Epithelial cell of esophagus (primary cell): ENCODE results near the gene CCDC78.
A peak's percentile ranks its signal among the peaks of the same experiment; 100 is the strongest.

Source experiments
- DNase-seq: peaks from one replicate; pipeline ENCODE4 v3.0.0; 2010; ENCODE audit warnings: low read depth
- H3K4me3 ChIP-seq: 2 replicates; pipeline ENCODE4 v1.5.1; 2011; ENCODE audit warnings: mild to moderate bottlenecking, low read length, control low read depth
- TF ChIP-seq, protein P1 (sequence below): IDR thresholded peaks from 2 replicates; pipeline ENCODE4 v1.5.1; 2011; ENCODE audit warnings: low read depth, mild to moderate bottlenecking, low read length, control low read depth, inconsistent platforms; ENCODE audit not compliant: insufficient read depth; ENCODE audit errors: missing control alignments

CCDC78 gene

DNA sequence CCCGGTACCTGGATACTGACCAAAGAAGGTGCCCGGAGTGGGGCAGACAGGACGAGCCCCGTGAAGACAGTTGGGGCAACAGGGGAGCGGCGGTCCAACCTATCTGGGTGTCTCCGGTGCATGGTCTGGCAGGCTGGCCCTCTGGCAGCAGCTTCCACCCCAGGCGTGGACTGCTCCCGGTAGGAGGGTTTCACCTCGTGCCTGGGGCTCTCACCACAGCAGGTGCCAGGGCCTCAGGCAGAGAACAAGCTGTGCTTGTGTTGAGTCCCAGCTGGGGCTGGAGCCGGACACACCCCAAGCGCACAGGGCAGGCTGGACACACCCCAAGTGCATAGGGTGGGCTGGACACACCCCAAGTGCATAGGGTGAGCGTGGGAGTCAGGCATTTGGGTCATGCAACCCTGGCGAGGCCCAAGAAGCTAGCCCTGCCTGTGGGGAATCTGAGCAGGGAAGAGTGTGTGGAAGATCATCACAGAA lies 19.1 kb downstream of the CCDC78 start:
- TF ChIP-seq, protein P1, sequence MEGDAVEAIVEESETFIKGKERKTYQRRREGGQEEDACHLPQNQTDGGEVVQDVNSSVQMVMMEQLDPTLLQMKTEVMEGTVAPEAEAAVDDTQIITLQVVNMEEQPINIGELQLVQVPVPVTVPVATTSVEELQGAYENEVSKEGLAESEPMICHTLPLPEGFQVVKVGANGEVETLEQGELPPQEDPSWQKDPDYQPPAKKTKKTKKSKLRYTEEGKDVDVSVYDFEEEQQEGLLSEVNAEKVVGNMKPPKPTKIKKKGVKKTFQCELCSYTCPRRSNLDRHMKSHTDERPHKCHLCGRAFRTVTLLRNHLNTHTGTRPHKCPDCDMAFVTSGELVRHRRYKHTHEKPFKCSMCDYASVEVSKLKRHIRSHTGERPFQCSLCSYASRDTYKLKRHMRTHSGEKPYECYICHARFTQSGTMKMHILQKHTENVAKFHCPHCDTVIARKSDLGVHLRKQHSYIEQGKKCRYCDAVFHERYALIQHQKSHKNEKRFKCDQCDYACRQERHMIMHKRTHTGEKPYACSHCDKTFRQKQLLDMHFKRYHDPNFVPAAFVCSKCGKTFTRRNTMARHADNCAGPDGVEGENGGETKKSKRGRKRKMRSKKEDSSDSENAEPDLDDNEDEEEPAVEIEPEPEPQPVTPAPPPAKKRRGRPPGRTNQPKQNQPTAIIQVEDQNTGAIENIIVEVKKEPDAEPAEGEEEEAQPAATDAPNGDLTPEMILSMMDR, result no peak
- no peak for DNase-seq
- no peak overlapping the region for H3K4me3 ChIP-seq

GRCh38 chr16:706189-707061 lies 19.8 kb downstream of the CCDC78 start:
- TF ChIP-seq, protein P1, result no peak
- DNase-seq, result no peak
- H3K4me3 ChIP-seq, result no peak overlapping the region

GRCh38 chr16:705431-706188 lies 20.6 kb downstream of the CCDC78 start, which contains the start of gene FBXL16:
TSS of gene FBXL16 (minus strand) at chr16:705801. CDS start at chr16:697405, 8,396 bp downstream.
- DNase-seq, result peak; percentile 60
- H3K4me3 ChIP-seq, result peak within 1 kb of the TSS; percentile 21
- TF ChIP-seq, protein P1, result no peak

DNA sequence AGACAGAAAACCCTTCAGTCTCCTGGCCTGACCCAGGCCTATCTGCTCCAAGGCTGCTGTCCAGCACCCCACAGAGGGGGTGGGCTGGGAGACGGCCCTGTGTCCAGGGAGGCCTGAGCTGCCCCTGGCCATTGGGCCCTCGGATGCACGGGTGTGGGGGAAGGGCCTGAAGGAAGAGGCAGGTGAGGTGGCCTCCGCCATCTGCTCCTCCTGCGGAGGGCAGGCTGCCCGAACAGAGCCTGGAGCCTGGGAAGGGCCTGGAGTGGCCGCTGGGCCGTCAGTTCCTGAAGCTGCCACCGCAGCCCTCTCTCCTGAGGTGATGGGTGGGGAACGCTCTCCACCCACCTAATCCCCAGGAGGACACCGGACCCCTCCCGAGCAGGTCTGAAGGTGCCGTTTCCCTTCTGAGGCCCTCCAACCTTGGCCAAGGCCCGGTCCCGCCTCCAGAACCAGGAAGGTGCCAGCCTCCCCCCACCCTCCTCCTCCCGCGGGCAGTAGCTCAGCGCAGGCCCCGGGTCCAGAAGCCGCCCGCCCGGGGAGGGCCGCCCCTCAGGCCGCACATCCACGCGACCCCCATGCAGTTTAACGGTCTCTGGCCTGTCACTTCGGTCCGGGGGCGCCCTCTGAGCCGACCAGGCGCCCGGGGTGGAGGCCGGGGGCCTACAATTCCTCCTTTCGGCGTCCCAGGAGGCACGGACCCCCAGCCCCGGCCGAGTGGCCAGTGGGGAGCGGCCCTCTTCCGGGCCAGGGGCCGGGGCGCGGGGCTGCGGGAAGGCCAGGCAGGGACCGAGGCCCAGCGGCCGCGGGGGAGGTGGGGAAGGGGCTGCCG lies 21.5 kb downstream of the CCDC78 start:
- peak overlapping the region; percentile 21 for H3K4me3 ChIP-seq
- DNase-seq, result no peak
- TF ChIP-seq, protein P1, result no peak

DNA sequence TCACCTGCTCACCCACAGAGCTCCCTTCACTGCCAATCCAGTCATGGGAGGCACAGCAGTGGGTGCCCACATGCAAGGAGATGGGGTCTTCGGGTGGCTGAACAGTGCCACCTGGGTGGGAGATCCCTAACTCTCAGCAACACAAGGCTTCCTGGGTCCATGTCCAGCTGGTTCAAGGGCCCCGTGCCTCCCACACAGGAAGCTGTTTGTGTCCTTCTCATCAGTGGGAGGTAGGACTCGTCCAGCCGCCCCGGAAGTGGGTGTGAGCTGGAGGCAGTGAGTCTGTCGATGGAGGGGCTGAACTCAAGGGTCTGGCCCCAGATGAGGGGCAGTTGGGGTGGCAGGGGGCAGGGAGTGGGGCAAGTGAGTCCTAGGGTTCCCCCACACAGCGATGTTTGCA lies 22.2 kb downstream of the CCDC78 start:
- no peak for DNase-seq
- TF ChIP-seq, protein P1, result no peak
- H3K4me3 ChIP-seq, result no peak overlapping the region

- no peak overlapping the region for H3K4me3 ChIP-seq
- TF ChIP-seq, protein P1, result no peak
- DNase-seq, result no peak
These were observed 22.8 kb downstream of the CCDC78 start for GRCh38 chr16:703406-703805.
